ENCODE data around the gene TSEN54.
A peak's percentile ranks its signal among the peaks of the same experiment; 100 is the strongest.
"Not testable (repeated sequence)": the region's sequence is repeated elsewhere in the genome, so short reads cannot be mapped to it uniquely, and the experiment has no call there.

TSEN54 gene

GRCh38 chr17:75518201-75518600 is 1.9 kb downstream of the TSEN54 start:
- DNase-seq (ENCODE audit: low read depth in 2 of 2), result no peak

GRCh38 chr17:75518983-75519537 is 2.7 kb downstream of the TSEN54 start:
- no peak for DNase-seq (ENCODE audit: low read depth in 2 of 2)

- not testable (repeated sequence) for DNase-seq (ENCODE audit: low read depth in 2 of 2)
Measured at GRCh38 chr17:75520413-75520812, 4.1 kb downstream of the TSEN54 start.

GRCh38 chr17:75521290-75521689 is 5.0 kb downstream of the TSEN54 start:
- DNase-seq (ENCODE audit: low read depth in 2 of 2), result no peak

- no peak for DNase-seq (ENCODE audit: low read depth in 2 of 2)
Measured at GRCh38 chr17:75521951-75522727, 5.8 kb downstream of the TSEN54 start.

GRCh38 chr17:75523647-75524046 is 7.3 kb downstream of the TSEN54 start:
- no peak for DNase-seq (ENCODE audit: low read depth in 2 of 2)

- no peak for DNase-seq (ENCODE audit: low read depth in 2 of 2)
Measured at GRCh38 chr17:75524269-75524969, 8.1 kb downstream of the TSEN54 start.

- DNase-seq (ENCODE audit: low read depth in 2 of 2), result peak; percentile 59 to 63
Measured at GRCh38 chr17:75524970-75525805, 8.9 kb downstream of the TSEN54 start, which contains the start of gene LLGL2. Gene LLGL2, plus strand, starts transcription at chr17:75525697. Its CDS starts 17,730 bp downstream, at chr17:75543427.

- DNase-seq (ENCODE audit: low read depth in 2 of 2), result no peak
Measured at GRCh38 chr17:75525806-75526554, 9.7 kb downstream of the TSEN54 start.

- DNase-seq (ENCODE audit: low read depth in 2 of 2), result no peak
Measured at GRCh38 chr17:75526555-75527270, 10.4 kb downstream of the TSEN54 start.

GRCh38 chr17:75530837-75531720 is 14.8 kb downstream of the TSEN54 start:
- no peak for DNase-seq (ENCODE audit: low read depth in 2 of 2)

GRCh38 chr17:75531721-75532072 is 15.4 kb downstream of the TSEN54 start:
- DNase-seq (ENCODE audit: low read depth in 2 of 2), result no peak

GRCh38 chr17:75535119-75535537 is 18.8 kb downstream of the TSEN54 start:
- DNase-seq (ENCODE audit: low read depth in 2 of 2), result no peak

- no peak for DNase-seq (ENCODE audit: low read depth in 2 of 2)
Measured at GRCh38 chr17:75535871-75536270, 19.5 kb downstream of the TSEN54 start.

GRCh38 chr17:75536366-75536765 is 20.0 kb downstream of the TSEN54 start:
- no peak for DNase-seq (ENCODE audit: low read depth in 2 of 2)

GRCh38 chr17:75539967-75540729 is 23.8 kb downstream of the TSEN54 start:
- no peak for DNase-seq (ENCODE audit: low read depth in 2 of 2)

GRCh38 chr17:75540923-75541503 is 24.7 kb downstream of the TSEN54 start:
- DNase-seq (ENCODE audit: low read depth in 2 of 2), result no peak

- no peak for DNase-seq (ENCODE audit: low read depth in 2 of 2)
Measured at GRCh38 chr17:75542229-75542628, 25.9 kb downstream of the TSEN54 start.
